ENCODE data around the gene TRIM33.

The TRIM33 gene

GRCh38 chr1:114540272-114540671, 29.3 kb upstream of the TRIM33 start:
- no peaks in the 10 kb centered on the region for H3K79me2 ChIP-seq (ENCODE audit: low read length)
- H3K36me3 ChIP-seq (replicated peaks; ENCODE audit: insufficient read depth, low read length) = no peaks in the 10 kb centered on the region
- H3K9me2 ChIP-seq (replicated peaks; ENCODE audit: insufficient read depth, low read length) = no peaks in the 10 kb centered on the region
- H3K27ac ChIP-seq (ENCODE audit: low read length) = no peak overlapping the region
- H3K9ac ChIP-seq (ENCODE audit: low read length) = no peak overlapping the region
- no peaks in the 10 kb centered on the region for H3K27me3 ChIP-seq (replicated peaks; ENCODE audit: insufficient read depth, low read length)
- H4K20me1 ChIP-seq (ENCODE audit: insufficient read depth, low read length) = no peaks in the 10 kb centered on the region
- no peaks in the 10 kb centered on the region for H3F3A ChIP-seq (ENCODE audit: insufficient read depth, low read length)
- H3K4me2 ChIP-seq (ENCODE audit: low read depth, low read length) = no peak overlapping the region
- no peak overlapping the region for H3K4me3 ChIP-seq (ENCODE audit: low read length)
- H3K9me3 ChIP-seq (replicated peaks; ENCODE audit: insufficient read depth, low read length) = no peaks in the 10 kb centered on the region
- H3K4me1 ChIP-seq (ENCODE audit: low read length) = no peaks in the 10 kb centered on the region
- no peak for DNase-seq
- TF ChIP-seq EZH2phosphoT487 (IDR thresholded peaks at IDR 0.05; ENCODE audit: low read length) (no peak), EZH2 (optimal IDR thresholded peaks at IDR 0.05; ENCODE audit: low read depth, low read length) (no peak), CTCF (IDR thresholded peaks at IDR 0.05; ENCODE audit: low read length) (no peak)
- H2AFZ ChIP-seq (ENCODE audit: low read length) = no peak overlapping the region

GRCh38 chr1:114536043-114536442, 25.0 kb upstream of the TRIM33 start:
- H3K4me2 ChIP-seq (ENCODE audit: low read depth, low read length) = no peak overlapping the region
- no peak overlapping the region for H3K27ac ChIP-seq (ENCODE audit: low read length)
- H3K4me1 ChIP-seq (ENCODE audit: low read length) = no peaks in the 10 kb centered on the region
- no peaks in the 10 kb centered on the region for H3F3A ChIP-seq (ENCODE audit: insufficient read depth, low read length)
- no peaks in the 10 kb centered on the region for H3K36me3 ChIP-seq (replicated peaks; ENCODE audit: insufficient read depth, low read length)
- no peak overlapping the region for H3K9ac ChIP-seq (ENCODE audit: low read length)
- TF ChIP-seq EZH2phosphoT487 (IDR thresholded peaks at IDR 0.05; ENCODE audit: low read length) (no peak), CTCF (IDR thresholded peaks at IDR 0.05; ENCODE audit: low read length) (no peak), EZH2 (optimal IDR thresholded peaks at IDR 0.05; ENCODE audit: low read depth, low read length) (no peak)
- no peak overlapping the region for H3K4me3 ChIP-seq (ENCODE audit: low read length)
- no peak overlapping the region for H2AFZ ChIP-seq (ENCODE audit: low read length)
- no peaks in the 10 kb centered on the region for H3K27me3 ChIP-seq (replicated peaks; ENCODE audit: insufficient read depth, low read length)
- DNase-seq = no peak
- no peaks in the 10 kb centered on the region for H3K9me2 ChIP-seq (replicated peaks; ENCODE audit: insufficient read depth, low read length)
- no peaks in the 10 kb centered on the region for H3K79me2 ChIP-seq (ENCODE audit: low read length)
- no peaks in the 10 kb centered on the region for H4K20me1 ChIP-seq (ENCODE audit: insufficient read depth, low read length)
- no peaks in the 10 kb centered on the region for H3K9me3 ChIP-seq (replicated peaks; ENCODE audit: insufficient read depth, low read length)

GRCh38 chr1:114535401-114535800, 24.4 kb upstream of the TRIM33 start:
- Histone ChIP-seq H3K4me3 (ENCODE audit: low read length) (no peak overlapping the region), H3F3A (ENCODE audit: insufficient read depth, low read length) (no peaks in the 10 kb centered on the region), H2AFZ (ENCODE audit: low read length) (no peak overlapping the region), H4K20me1 (ENCODE audit: insufficient read depth, low read length) (no peaks in the 10 kb centered on the region), H3K9me2 (replicated peaks; ENCODE audit: insufficient read depth, low read length) (no peaks in the 10 kb centered on the region), H3K9ac (ENCODE audit: low read length) (no peak overlapping the region), H3K4me2 (ENCODE audit: low read depth, low read length) (no peak overlapping the region), H3K36me3 (replicated peaks; ENCODE audit: insufficient read depth, low read length) (no peaks in the 10 kb centered on the region), H3K27ac (ENCODE audit: low read length) (no peak overlapping the region), H3K27me3 (replicated peaks; ENCODE audit: insufficient read depth, low read length) (no peaks in the 10 kb centered on the region), H3K9me3 (replicated peaks; ENCODE audit: insufficient read depth, low read length) (no peaks in the 10 kb centered on the region), H3K4me1 (ENCODE audit: low read length) (no peaks in the 10 kb centered on the region), H3K79me2 (ENCODE audit: low read length) (no peaks in the 10 kb centered on the region)
- DNase-seq = no peak
- TF ChIP-seq CTCF (IDR thresholded peaks at IDR 0.05; ENCODE audit: low read length) (no peak), EZH2 (optimal IDR thresholded peaks at IDR 0.05; ENCODE audit: low read depth, low read length) (no peak), EZH2phosphoT487 (IDR thresholded peaks at IDR 0.05; ENCODE audit: low read length) (no peak)

All from MM.1S (cell line).